ENCODE results near the gene GSTCD.

DNA sequence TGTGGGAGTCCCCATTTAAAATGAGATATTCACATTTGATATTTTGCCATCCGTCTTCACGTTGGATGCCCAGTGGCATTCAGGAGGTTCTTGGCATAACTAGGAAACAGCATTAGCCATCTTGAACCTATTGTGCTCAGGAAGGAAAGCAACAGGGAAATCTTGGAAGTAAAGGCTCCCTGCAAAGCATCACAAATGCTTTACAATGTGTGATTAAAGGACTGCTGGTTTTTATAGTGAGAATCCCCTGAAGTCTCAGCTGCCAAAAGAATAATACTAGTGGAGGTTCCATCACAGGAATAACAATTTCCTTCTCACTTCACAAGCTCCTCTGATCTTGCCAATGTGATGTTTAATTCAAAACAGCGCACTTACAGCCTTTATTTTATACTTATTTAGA lies 137.0 kb downstream of the GSTCD start:
- TF ChIP-seq CTCF (IDR thresholded peaks at IDR 0.05) (no peak), POLR2A (IDR thresholded peaks at IDR 0.05) (no peak)
